Smooth muscle cell (in vitro differentiated cells): Measurements from ENCODE around the gene OR52B2. TPM values are rescaled to one million over a fixed set of nuclear protein-coding genes. Genes with fewer than 3 reads are reported as not detected.

Experiments
- DNase-seq: peaks from one replicate; lab custom pipeline; 2025; ENCODE audit not compliant: unreplicated experiment; lab: John Stamatoyannopoulos, UW
- H2AFZ ChIP-seq: fragments of 200-600 bp; sonication (generic); 2 replicates; pipeline ENCODE4 v1.6.0; 2016; ENCODE audit warnings: antibody characterized with exemption, low read depth, mild to moderate bottlenecking
- H3F3A ChIP-seq: fragments of 200-600 bp; sonication (generic); 2 replicates; pipeline ENCODE4 v1.6.0; 2017; ENCODE audit warnings: antibody characterized with exemption, low read depth
- H3K27ac ChIP-seq: fragments of 200-600 bp; sonication (generic); 2 replicates; pipeline ENCODE4 v1.5.1; 2016; ENCODE audit warnings: low read depth, mild to moderate bottlenecking
- H3K27me3 ChIP-seq: fragments of 200-600 bp; sonication (generic); 2 replicates; pipeline ENCODE4 v1.6.1; 2016; ENCODE audit warnings: low read depth, mild to moderate bottlenecking
- H3K36me3 ChIP-seq: fragments of 200-600 bp; sonication (generic); 2 replicates; pipeline ENCODE4 v1.5.1; 2016; ENCODE audit warnings: low read depth
- H3K4me1 ChIP-seq: fragments of 200-600 bp; sonication (generic); 2 replicates; pipeline ENCODE4 v1.5.1; 2016; ENCODE audit warnings: low read depth
- H3K4me2 ChIP-seq: fragments of 200-600 bp; sonication (generic); 2 replicates; pipeline ENCODE4 v1.6.0; 2016; ENCODE audit warnings: mild to moderate bottlenecking
- H3K4me3 ChIP-seq: fragments of 200-600 bp; sonication (generic); 2 replicates; pipeline ENCODE4 v1.5.1; 2016; ENCODE audit warnings: mild to moderate bottlenecking
- H3K79me2 ChIP-seq: fragments of 200-600 bp; sonication (generic); 2 replicates; pipeline ENCODE4 v1.6.0; 2016; ENCODE audit warnings: low read depth, mild to moderate bottlenecking
- H3K9ac ChIP-seq: fragments of 200-600 bp; sonication (generic); 2 replicates; pipeline ENCODE4 v1.6.0; 2016; ENCODE audit warnings: low read depth
- H3K9me3 ChIP-seq: fragments of 200-600 bp; sonication (generic); replicated peaks from 2 replicates; pipeline ENCODE4 v1.5.1; 2016; ENCODE audit warnings: low read depth
- H4K20me1 ChIP-seq: fragments of 200-600 bp; sonication (generic); 2 replicates; pipeline ENCODE4 v1.6.0; 2016; ENCODE audit warnings: low read depth
- WGBS: methylation state at CpG from one replicate; pipeline ENCODE4 v1.1.7; 2016; ENCODE audit warnings: low lambda C conversion rate; 5-methylcytosine and 5-hydroxymethylcytosine counted together
- polyA plus RNA-seq: library from polyadenylated mRNA; unstranded; fragments of >200 nt; fragmentation: Nextera tagmentation; extraction: Ambion mirVana; gene quantifications from 2 replicates; pipeline ENCODE4 v1.2.1, GENCODE V29; 2016
- total RNA-seq: library from RNA; depleted of rRNA; stranded (reverse); fragments of >200 nt; gene quantifications from 2 replicates; pipeline ENCODE4 v1.2.3, GENCODE V29; 2014
- TF ChIP-seq, protein P1 (sequence below): fragments of 200-600 bp; sonication (generic); IDR thresholded peaks from 2 replicates; pipeline ENCODE4 v1.5.1; 2017; ENCODE audit warnings: borderline replicate concordance, mild to moderate bottlenecking, antibody characterized with exemption; ENCODE audit not compliant: insufficient read depth, poor library complexity, severe bottlenecking

OR52B2 gene
- total RNA-seq (not detected in 2 replicates), polyA plus RNA-seq (not detected in 2 replicates)

DNA sequence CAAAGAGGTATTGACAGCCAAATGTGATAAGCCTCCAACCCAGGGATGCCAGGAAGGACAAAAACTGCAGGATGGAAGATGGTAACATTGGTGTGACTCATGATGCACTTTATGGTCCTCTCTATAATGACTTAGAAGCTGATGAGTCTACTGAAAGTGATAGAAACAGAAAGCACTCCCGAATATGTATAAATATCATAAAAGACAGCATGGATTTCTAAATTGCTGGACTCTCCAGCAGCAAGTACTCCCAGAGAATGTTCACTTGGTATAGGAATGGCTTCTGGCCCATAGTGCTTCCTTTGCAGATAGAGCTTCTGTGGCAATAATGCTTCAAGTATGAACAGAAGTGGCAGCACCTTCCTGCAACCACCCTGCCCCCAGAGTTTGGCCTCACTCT, at the start of gene OR52B2:
Gene OR52B2 (minus strand): TSS at position 101 of the 400 bp plus-strand sequence. CDS start 0 bp downstream, at position 101.
- Histone ChIP-seq H3K79me2 (no peaks in the 10 kb centered on the region), H3K9ac (no peak within 1 kb of the TSS), H3K4me1 (no peaks in the 10 kb centered on the region), H3K4me2 (no peak within 1 kb of the TSS), H3K27me3 (peaks cover 3% of the 10 kb centered on the region), H3K4me3 (no peak within 1 kb of the TSS), H3K36me3 (no peaks in the 10 kb centered on the region), H3K27ac (no peak within 1 kb of the TSS), H4K20me1 (no peaks in the 10 kb centered on the region), H2AFZ (no peak within 1 kb of the TSS), H3F3A (no peaks in the 10 kb centered on the region), H3K9me3 (no peaks in the 10 kb centered on the region)
- DNase-seq, result no peak
- TF ChIP-seq, protein P1, sequence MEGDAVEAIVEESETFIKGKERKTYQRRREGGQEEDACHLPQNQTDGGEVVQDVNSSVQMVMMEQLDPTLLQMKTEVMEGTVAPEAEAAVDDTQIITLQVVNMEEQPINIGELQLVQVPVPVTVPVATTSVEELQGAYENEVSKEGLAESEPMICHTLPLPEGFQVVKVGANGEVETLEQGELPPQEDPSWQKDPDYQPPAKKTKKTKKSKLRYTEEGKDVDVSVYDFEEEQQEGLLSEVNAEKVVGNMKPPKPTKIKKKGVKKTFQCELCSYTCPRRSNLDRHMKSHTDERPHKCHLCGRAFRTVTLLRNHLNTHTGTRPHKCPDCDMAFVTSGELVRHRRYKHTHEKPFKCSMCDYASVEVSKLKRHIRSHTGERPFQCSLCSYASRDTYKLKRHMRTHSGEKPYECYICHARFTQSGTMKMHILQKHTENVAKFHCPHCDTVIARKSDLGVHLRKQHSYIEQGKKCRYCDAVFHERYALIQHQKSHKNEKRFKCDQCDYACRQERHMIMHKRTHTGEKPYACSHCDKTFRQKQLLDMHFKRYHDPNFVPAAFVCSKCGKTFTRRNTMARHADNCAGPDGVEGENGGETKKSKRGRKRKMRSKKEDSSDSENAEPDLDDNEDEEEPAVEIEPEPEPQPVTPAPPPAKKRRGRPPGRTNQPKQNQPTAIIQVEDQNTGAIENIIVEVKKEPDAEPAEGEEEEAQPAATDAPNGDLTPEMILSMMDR, result no peak
- WGBS, result 79% methylated on average over 1 of the region's 1 CpG

DNA sequence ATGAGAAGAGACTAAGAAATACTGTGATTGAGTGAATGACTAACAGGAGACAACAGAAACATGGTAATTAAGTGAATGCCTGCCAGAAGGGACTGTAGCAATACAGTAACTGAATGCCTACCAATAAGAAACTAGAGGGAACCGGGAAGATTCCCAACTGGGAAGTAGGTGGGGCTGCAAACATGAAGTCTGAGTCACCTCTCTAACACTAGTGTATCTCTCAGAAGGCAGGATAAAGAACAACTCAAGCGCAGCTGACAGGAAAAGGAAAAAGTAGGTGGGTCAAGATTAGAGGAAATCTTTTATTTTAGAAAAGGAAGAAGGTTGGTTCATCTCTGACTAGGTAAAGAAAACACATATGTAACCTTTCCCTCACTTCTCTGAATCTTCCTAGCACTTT, 49.2 kb upstream of the OR52B2 start:
- peaks cover 4% of the 10 kb centered on the region for H3K79me2 ChIP-seq
- no peak overlapping the region for H3K27ac ChIP-seq
- H3K9ac ChIP-seq, result no peak overlapping the region
- no peaks in the 10 kb centered on the region for H3K4me1 ChIP-seq
- no peak overlapping the region for H2AFZ ChIP-seq
- peaks cover 9% of the 10 kb centered on the region for H3K36me3 ChIP-seq
- TF ChIP-seq, protein P1, result no peak
- DNase-seq, result no peak
- no peak overlapping the region for H3K4me3 ChIP-seq
- H3F3A ChIP-seq, result no peaks in the 10 kb centered on the region
- H3K4me2 ChIP-seq, result no peak overlapping the region
- WGBS, result 49% methylated on average over 2 of the region's 2 CpGs
- no peaks in the 10 kb centered on the region for H3K27me3 ChIP-seq
- H3K9me3 ChIP-seq, result no peaks in the 10 kb centered on the region
- H4K20me1 ChIP-seq, result peaks cover 5% of the 10 kb centered on the region

DNA sequence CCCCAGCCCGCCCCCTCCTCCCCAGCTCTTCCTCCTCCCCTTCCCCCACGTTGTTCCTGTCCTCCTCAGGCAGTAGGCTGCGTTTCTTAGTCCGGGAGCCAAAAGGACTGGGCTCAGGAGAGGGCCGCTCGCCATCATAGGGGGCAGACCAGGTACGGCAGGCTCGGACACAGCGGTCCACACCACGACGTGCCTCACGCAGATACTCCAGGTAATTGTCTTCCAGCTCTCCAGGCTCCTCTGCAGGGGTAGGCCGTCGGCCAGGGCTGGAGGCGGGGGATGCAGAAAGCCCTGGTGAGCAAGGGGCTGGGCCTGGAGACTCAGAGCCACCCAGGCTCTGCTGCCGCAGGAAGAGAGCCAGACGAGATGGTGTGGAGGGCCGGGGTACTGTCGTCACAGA, 47.6 kb upstream of the OR52B2 start:
- Histone ChIP-seq H3K9me3 (no peaks in the 10 kb centered on the region), H2AFZ (no peak overlapping the region), H3F3A (no peaks in the 10 kb centered on the region), H3K4me1 (no peaks in the 10 kb centered on the region), H3K27ac (no peak overlapping the region), H3K79me2 (peaks cover 4% of the 10 kb centered on the region), H3K4me2 (no peak overlapping the region), H3K36me3 (peaks cover 9% of the 10 kb centered on the region), H3K9ac (no peak overlapping the region), H3K27me3 (no peaks in the 10 kb centered on the region), H3K4me3 (no peak overlapping the region), H4K20me1 (no peaks in the 10 kb centered on the region)
- TF ChIP-seq, protein P1, result no peak
- 92% methylated on average over 16 of the region's 19 CpGs for WGBS
- no peak for DNase-seq

DNA sequence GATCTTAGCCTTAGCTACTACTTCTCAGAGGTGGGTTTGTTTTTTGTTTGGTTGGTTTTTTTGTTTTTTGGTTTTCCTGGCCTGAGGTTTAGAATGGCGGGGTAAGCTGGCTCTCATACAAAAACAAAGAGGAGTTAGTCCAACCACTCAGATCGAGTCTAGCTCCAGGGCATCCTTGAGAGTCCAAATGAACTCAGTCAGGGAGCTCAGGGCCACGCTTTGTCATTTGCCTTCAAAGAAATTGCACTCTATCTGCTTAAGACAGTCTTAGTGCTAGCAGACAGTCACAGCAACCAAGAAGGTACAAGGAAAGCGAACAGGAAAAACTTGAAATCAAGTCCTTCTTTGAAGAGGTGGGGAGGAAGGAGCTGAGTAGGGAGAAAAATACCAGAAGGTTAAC, 46.4 kb upstream of the OR52B2 start:
- Histone ChIP-seq H3K79me2 (peaks cover 4% of the 10 kb centered on the region), H3K4me1 (no peaks in the 10 kb centered on the region), H3F3A (no peaks in the 10 kb centered on the region), H3K4me3 (no peak overlapping the region), H3K4me2 (no peak overlapping the region), H3K27ac (no peak overlapping the region), H3K36me3 (peaks cover 4% of the 10 kb centered on the region), H3K27me3 (no peaks in the 10 kb centered on the region), H3K9me3 (no peaks in the 10 kb centered on the region), H3K9ac (no peak overlapping the region), H4K20me1 (no peaks in the 10 kb centered on the region), H2AFZ (no peak overlapping the region)
- WGBS, result 82% methylated on average over 4 of the region's 4 CpGs
- TF ChIP-seq, protein P1, result no peak
- DNase-seq, result no peak
